ENCODE measurements around the gene CLCN4. TPM values are rescaled to one million over a fixed set of nuclear protein-coding genes. Genes with fewer than 3 reads are reported as not detected.

CLCN4 gene
- total RNA-seq, 1 experiment from 2014 or later, result 10.9 TPM

- H3K4me3 ChIP-seq, result no peak overlapping the region
- no peaks in the 10 kb centered on the region for H3K4me1 ChIP-seq (replicated peaks)
- H3K27me3 ChIP-seq (replicated peaks), result no peaks in the 10 kb centered on the region
- no peaks in the 10 kb centered on the region for H3K9me3 ChIP-seq (replicated peaks)
- no peak overlapping the region for H3K27ac ChIP-seq
- no peaks in the 10 kb centered on the region for H3K36me3 ChIP-seq
- no peak for DNase-seq (ENCODE audit: low read depth in 1 of 2, low spot score in 2 of 2)
These were observed 8.9 kb downstream of the CLCN4 start for GRCh38 chrX:10165580-10166247.

DNA sequence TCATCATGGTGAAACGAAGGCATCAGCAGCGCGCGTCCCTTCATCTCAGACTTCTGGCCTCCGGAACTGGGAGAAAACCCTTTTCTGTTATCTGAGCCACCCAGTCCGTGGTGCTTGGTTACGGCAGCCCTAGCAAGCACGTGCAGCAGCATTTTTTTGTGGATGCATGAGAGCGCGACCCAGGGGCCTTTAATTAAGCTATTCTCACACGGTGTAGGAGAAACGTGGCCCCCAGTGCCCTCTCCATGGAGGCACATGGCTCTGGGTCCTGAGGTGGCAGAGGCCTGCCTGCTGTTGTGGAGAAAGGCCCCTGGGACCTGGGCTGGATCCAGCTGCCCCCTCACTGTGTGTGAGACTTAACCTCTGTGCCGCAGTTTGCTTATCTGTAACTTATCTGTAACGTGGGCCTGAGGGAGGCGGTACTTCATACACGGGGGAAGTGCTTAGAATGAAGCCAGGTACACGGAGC, 9.5 kb downstream of the CLCN4 start:
- no peaks in the 10 kb centered on the region for H3K9me3 ChIP-seq (replicated peaks)
- H3K27me3 ChIP-seq (replicated peaks), result no peaks in the 10 kb centered on the region
- H3K27ac ChIP-seq, result no peak overlapping the region
- no peak for DNase-seq (ENCODE audit: low read depth in 1 of 2, low spot score in 2 of 2)
- no peaks in the 10 kb centered on the region for H3K4me1 ChIP-seq (replicated peaks)
- no peak overlapping the region for H3K4me3 ChIP-seq
- H3K36me3 ChIP-seq, result no peaks in the 10 kb centered on the region

GRCh38 chrX:10166731-10167151, 10.0 kb downstream of the CLCN4 start:
- DNase-seq (ENCODE audit: low read depth in 1 of 2, low spot score in 2 of 2), result no peak

DNA sequence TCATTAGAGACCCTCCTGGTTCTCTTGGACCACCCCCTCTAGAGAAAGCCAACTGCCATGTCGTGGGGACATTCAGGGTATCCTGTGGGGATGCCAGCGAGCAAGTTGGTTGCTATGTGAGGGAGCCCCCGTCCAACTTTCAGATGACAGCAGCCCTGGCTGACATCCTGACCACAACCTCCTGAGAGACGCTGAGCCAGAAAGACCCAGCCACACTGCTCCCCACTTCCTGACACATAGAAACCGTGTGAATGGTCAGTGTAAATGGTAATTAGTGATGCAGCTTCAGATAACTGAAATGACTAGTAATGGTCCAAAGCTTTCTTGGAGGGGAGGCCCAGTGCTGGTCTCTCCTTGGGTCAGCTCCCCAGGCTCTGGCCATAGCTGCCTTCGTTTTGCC, 10.8 kb downstream of the CLCN4 start:
- Histone ChIP-seq H3K9me3 (replicated peaks) (no peaks in the 10 kb centered on the region), H3K4me3 (no peak overlapping the region), H3K36me3 (no peaks in the 10 kb centered on the region), H3K4me1 (replicated peaks) (no peaks in the 10 kb centered on the region), H3K27me3 (replicated peaks) (no peaks in the 10 kb centered on the region), H3K27ac (no peak overlapping the region)
- DNase-seq (ENCODE audit: low read depth in 1 of 2, low spot score in 2 of 2), result no peak

More at GRCh38 chrX:10166731-10167151, 10.0 kb downstream of the CLCN4 start:
- H3K9me3 ChIP-seq (replicated peaks), result no peaks in the 10 kb centered on the region
- H3K27me3 ChIP-seq (replicated peaks), result no peaks in the 10 kb centered on the region
- no peaks in the 10 kb centered on the region for H3K36me3 ChIP-seq
- H3K27ac ChIP-seq, result no peak overlapping the region
- H3K4me3 ChIP-seq, result no peak overlapping the region
- H3K4me1 ChIP-seq (replicated peaks), result no peaks in the 10 kb centered on the region

DNA sequence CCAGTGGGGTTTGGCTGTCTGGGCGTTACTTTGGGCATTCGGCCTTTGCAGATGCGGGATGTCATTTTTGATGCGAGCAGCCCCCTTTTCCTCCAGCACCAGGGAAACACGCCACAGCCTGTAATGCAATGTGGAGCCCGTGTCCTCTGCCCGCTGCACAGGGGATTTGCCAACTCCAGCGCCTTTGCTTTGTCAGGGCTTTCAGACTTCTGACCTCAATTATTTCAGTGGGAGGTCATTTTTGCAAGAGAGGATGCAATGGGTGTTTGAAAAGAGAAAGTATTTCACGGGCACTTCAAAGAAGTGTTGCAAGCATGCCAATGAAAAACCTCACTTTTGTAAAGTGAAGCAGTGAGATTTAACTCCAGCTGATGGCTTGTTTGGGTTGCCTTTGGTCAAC, 11.5 kb downstream of the CLCN4 start:
- H3K36me3 ChIP-seq, result peaks cover 2% of the 10 kb centered on the region; the same call in 1 of the 2 replicates
- no peaks in the 10 kb centered on the region for H3K9me3 ChIP-seq (replicated peaks)
- no peak overlapping the region for H3K4me3 ChIP-seq
- no peaks in the 10 kb centered on the region for H3K27me3 ChIP-seq (replicated peaks)
- H3K27ac ChIP-seq, result no peak overlapping the region
- no peak for DNase-seq (ENCODE audit: low read depth in 1 of 2, low spot score in 2 of 2)
- peaks cover 3% of the 10 kb centered on the region for H3K4me1 ChIP-seq (replicated peaks)

DNA sequence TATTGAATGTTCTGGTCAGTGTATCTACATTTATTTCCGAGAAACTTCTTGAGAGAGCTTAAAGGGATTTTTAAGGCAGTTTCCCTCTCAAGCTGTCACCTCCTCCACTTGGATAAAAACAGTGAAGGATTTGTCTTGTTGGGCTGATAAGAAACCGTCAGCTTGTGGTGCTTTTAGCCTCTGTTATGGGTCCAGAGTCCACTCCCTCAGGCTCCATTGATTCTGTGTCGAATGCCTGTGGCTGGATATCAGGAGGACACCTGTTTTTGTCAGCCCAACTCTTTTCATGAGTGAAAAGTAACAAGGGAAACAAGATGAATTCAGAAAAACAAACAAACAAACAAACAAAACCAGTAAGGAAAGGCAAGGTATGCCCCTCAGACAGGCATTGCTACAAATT, 12.4 kb downstream of the CLCN4 start:
- H3K4me3 ChIP-seq, result no peak overlapping the region
- no peaks in the 10 kb centered on the region for H3K27me3 ChIP-seq (replicated peaks)
- peaks cover 13% of the 10 kb centered on the region for H3K4me1 ChIP-seq (replicated peaks)
- H3K36me3 ChIP-seq, result peaks cover 4% of the 10 kb centered on the region; the same call in 1 of the 2 replicates
- no peak overlapping the region for H3K27ac ChIP-seq
- H3K9me3 ChIP-seq (replicated peaks), result no peaks in the 10 kb centered on the region
- DNase-seq (ENCODE audit: low read depth in 1 of 2, low spot score in 2 of 2), result no peak

DNA sequence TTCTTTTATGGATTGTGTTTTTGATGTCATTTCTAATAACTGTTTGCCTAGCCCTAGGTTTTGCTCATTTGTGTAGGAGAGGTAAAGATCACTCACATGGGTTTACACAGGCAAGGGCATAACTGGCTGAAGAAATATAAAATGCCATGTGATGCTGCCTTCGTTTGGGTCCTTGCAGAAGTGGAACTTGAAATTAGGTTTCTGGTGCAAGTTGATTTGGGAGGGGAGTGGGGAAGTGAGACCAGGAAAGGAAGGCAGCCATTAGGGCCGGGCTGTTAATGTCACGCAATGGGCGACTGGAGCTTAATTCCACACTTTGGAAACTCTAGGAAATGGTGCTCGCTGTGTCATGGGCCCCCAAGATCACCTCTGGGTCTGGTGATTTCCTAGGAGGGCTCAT, 14.5 kb downstream of the CLCN4 start:
- Histone ChIP-seq H3K27ac (no peak overlapping the region), H3K36me3 (peaks cover 4% of the 10 kb centered on the region; the same call in 1 of the 2 replicates), H3K4me3 (no peak overlapping the region), H3K9me3 (replicated peaks) (no peaks in the 10 kb centered on the region), H3K27me3 (replicated peaks) (no peaks in the 10 kb centered on the region), H3K4me1 (replicated peaks) (peaks cover 32% of the 10 kb centered on the region)
- no peak for DNase-seq (ENCODE audit: low read depth in 1 of 2, low spot score in 2 of 2)

- Histone ChIP-seq H3K9me3 (replicated peaks) (no peaks in the 10 kb centered on the region), H3K4me3 (no peak overlapping the region), H3K4me1 (replicated peaks) (peaks cover 36% of the 10 kb centered on the region), H3K27ac (peak overlapping the region; percentile 93), H3K27me3 (replicated peaks) (no peaks in the 10 kb centered on the region), H3K36me3 (peaks cover 4% of the 10 kb centered on the region; the same call in 1 of the 2 replicates)
- DNase-seq (ENCODE audit: low read depth in 1 of 2, low spot score in 2 of 2), result no peak
These were observed 16.1 kb downstream of the CLCN4 start for GRCh38 chrX:10172877-10173276.

GRCh38 chrX:10173331-10173900, 16.6 kb downstream of the CLCN4 start:
- Histone ChIP-seq H3K9me3 (replicated peaks) (no peaks in the 10 kb centered on the region), H3K27ac (peak overlapping the region; percentile 93), H3K27me3 (replicated peaks) (no peaks in the 10 kb centered on the region), H3K4me3 (0 out of 2 replicates have a peak overlapping the region, but pooled peaks have one; percentile 3), H3K4me1 (replicated peaks) (peaks cover 36% of the 10 kb centered on the region), H3K36me3 (peaks cover 4% of the 10 kb centered on the region; the same call in 1 of the 2 replicates)
- peak; percentile 84 to 89 for DNase-seq (ENCODE audit: low read depth in 1 of 2, low spot score in 2 of 2)

DNA sequence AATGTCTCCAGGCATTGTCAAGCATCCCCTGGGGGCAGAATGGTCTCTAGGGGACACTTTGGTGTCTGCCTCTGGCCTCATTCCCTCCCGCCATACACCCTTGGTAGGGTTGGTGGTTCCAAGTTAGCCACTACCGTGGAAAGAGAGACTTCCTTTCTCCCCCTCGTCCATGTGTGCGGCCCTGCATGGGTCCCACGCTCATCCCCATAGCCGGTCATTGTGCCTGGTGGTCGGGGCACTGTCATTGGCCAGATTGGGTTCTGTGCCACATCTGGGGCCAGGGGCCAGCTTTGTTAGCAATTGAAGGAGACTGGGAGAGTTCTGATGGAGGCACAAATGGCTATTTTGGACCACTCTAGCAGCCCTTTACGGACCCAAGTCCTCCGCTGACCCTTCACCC, 17.3 kb downstream of the CLCN4 start:
- Histone ChIP-seq H3K9me3 (replicated peaks) (no peaks in the 10 kb centered on the region), H3K4me1 (replicated peaks) (peaks cover 36% of the 10 kb centered on the region), H3K27ac (peak overlapping the region; percentile 93), H3K4me3 (no peak overlapping the region), H3K36me3 (peaks cover 4% of the 10 kb centered on the region; the same call in 1 of the 2 replicates), H3K27me3 (replicated peaks) (no peaks in the 10 kb centered on the region)
- DNase-seq (ENCODE audit: low read depth in 1 of 2, low spot score in 2 of 2), result no peak

GRCh38 chrX:10174810-10175209, 18.0 kb downstream of the CLCN4 start:
- peaks cover 4% of the 10 kb centered on the region; the same call in 1 of the 2 replicates for H3K36me3 ChIP-seq
- H3K27ac ChIP-seq, result peak overlapping the region; percentile 93
- no peaks in the 10 kb centered on the region for H3K9me3 ChIP-seq (replicated peaks)
- no peaks in the 10 kb centered on the region for H3K27me3 ChIP-seq (replicated peaks)
- no peak overlapping the region for H3K4me3 ChIP-seq
- DNase-seq (ENCODE audit: low read depth in 1 of 2, low spot score in 2 of 2), result peak in 1 of 2 experiments; percentile 73
- peaks cover 36% of the 10 kb centered on the region for H3K4me1 ChIP-seq (replicated peaks)

DNA sequence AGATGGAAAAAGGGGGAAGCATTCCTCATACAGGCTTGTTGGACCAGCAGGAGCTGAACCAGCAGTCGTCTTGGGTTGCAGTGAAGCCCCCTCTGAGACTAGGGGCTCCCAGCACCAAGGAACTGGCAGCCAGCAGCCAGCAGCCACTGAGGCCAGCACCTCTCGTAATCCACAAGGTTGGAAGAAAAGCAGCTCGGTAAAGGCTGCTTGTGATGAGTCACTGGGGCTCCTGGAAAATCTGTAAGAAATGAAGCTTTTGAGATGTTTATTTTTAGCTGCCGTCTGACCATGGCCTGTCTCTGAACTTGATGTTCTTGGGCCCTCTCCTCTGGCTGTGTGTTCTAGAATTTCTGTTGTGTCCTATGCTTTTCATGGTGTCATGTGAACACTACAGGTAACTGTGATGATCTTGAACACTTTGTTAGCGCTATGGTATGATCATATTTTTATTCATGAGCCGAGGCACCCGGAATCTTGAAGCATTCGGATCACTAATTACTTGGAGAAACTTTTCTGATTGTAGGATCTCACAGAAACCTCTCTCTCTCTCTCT, 18.6 kb downstream of the CLCN4 start:
- H3K27me3 ChIP-seq (replicated peaks), result no peaks in the 10 kb centered on the region
- peak; percentile 57 to 71 for DNase-seq (ENCODE audit: low read depth in 1 of 2, low spot score in 2 of 2)
- H3K4me1 ChIP-seq (replicated peaks), result peaks cover 36% of the 10 kb centered on the region
- H3K27ac ChIP-seq, result peak overlapping the region; percentile 93
- no peak overlapping the region for H3K4me3 ChIP-seq
- H3K9me3 ChIP-seq (replicated peaks), result no peaks in the 10 kb centered on the region
- H3K36me3 ChIP-seq, result peaks cover 4% of the 10 kb centered on the region; the same call in 1 of the 2 replicates

DNA sequence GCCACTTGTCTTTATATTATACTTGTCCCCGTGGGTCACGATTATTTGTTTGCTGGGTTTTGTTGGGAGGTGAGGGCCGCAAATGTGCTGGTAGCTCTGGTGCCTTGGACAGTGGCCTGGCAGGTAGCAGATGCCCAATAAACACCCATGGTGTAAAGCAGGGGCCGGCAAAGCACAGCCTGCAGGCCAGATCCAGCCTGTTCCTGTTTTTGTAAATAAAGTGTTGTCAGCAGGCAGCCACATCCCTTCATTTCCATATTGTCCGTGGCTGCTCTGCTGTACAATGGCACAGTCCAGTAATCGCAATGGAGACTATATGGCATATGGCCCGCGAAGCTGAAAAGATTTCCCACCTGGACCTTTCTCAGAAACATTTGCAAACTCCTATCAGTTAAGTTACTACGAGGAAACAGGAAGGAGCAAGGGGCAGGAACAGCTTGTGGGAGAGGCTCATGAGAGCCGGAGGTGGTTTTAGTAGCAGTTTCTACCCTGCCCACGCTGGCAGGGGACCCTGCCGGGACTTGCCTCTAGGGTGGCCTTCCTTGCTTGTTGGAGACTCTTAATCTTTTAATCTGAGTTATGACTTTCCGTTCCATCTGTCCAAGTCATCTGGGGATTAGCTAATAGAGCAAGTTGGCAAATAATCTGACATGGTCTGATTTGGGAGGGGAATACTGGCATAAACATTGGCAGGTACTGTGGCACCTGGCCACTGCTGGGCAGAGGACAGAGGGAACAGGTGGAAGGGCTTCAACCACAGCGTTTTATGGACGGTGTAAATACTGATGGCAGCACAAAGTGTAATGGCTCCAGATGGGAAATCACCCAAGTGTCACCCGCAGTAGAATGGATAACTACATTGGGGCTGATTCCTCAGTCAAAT, 19.6 kb downstream of the CLCN4 start:
- Histone ChIP-seq H3K4me3 (no peak overlapping the region), H3K27me3 (replicated peaks) (no peaks in the 10 kb centered on the region), H3K4me1 (replicated peaks) (peaks cover 36% of the 10 kb centered on the region), H3K27ac (peak overlapping the region; percentile 93), H3K36me3 (peaks cover 4% of the 10 kb centered on the region; the same call in 1 of the 2 replicates), H3K9me3 (replicated peaks) (no peaks in the 10 kb centered on the region)
- DNase-seq (ENCODE audit: low read depth in 1 of 2, low spot score in 2 of 2), result no peak

Data from SJSA1 (cell line).